A673 (cell line): Measurements from ENCODE around the gene MDH1.

Experiments
- EZH2 ChIP-seq: fragments of 200-600 bp; sonication (generic); IDR thresholded peaks from 2 replicates; pipeline ENCODE4 v1.6.1; 2017; ENCODE audit warnings: borderline replicate concordance, low read depth, mild to moderate bottlenecking, mixed read lengths, antibody characterized with exemption, low read length; ENCODE audit not compliant: poor library complexity, severe bottlenecking
- TF ChIP-seq, protein P1 (sequence below): fragments of 300-800, 200-600 bp; sonication (generic); conservative IDR thresholded peaks from 2 replicates; pipeline ENCODE4 v1.5.1; 2017; ENCODE audit warnings: low read depth, mild to moderate bottlenecking, antibody characterized with exemption, low read length, moderate library complexity, mixed read lengths

DNA sequence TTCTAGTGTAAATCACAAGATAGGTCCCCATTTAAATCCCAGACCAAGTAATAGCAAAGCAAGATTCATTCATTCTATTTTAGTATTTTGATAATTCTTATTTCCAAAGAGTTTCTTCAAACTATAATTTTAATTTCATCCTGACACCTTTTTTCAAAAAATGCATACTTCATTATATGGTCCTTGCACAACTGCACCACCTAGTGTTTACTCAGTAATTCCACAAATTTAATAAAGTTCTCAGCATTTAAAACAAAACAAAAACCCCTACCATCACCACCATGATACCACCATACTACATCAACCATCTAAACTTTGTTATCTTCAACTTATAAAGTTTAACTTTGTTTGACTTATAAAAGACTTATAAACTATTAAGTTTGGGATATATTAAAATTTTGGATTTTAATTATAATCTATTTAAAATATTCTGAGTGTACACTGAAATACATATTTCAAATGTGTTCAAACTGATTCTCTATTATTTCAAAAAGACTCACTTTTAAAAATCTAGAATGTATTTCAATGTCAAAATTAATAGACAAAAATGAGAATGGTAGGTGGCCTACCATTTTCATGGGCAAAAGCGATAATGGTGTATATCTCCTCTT is 44.6 kb upstream of the MDH1 start:
- TF ChIP-seq, protein P1, sequence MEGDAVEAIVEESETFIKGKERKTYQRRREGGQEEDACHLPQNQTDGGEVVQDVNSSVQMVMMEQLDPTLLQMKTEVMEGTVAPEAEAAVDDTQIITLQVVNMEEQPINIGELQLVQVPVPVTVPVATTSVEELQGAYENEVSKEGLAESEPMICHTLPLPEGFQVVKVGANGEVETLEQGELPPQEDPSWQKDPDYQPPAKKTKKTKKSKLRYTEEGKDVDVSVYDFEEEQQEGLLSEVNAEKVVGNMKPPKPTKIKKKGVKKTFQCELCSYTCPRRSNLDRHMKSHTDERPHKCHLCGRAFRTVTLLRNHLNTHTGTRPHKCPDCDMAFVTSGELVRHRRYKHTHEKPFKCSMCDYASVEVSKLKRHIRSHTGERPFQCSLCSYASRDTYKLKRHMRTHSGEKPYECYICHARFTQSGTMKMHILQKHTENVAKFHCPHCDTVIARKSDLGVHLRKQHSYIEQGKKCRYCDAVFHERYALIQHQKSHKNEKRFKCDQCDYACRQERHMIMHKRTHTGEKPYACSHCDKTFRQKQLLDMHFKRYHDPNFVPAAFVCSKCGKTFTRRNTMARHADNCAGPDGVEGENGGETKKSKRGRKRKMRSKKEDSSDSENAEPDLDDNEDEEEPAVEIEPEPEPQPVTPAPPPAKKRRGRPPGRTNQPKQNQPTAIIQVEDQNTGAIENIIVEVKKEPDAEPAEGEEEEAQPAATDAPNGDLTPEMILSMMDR: peak; percentile 72
- no peak for TF ChIP-seq EZH2
